ENCODE measurements around the gene MLYCD. TPM values are rescaled to one million over a fixed set of nuclear protein-coding genes. Genes with fewer than 3 reads are reported as not detected.

The MLYCD gene
- total and polyA plus RNA-seq, 2 donors (not counting 1 experiment from before 2014, with no cell fraction given), result 2.3 to 17.1 TPM

GRCh38 chr16:83967838-83968305 lies 69.0 kb downstream of the MLYCD start, which contains the start of gene NECAB2:
Gene NECAB2, plus strand, starts transcription at chr16:83968244. Its CDS starts 405 bp downstream, at chr16:83968649.
- ChIA-PET POLR2A (no interaction called here), CTCF (no interaction called here)
- TF ChIP-seq CTCF (IDR thresholded peaks at IDR 0.05) (no peak), EZH2 (IDR thresholded peaks at IDR 0.05; ENCODE audit: borderline replicate concordance, insufficient read depth, low read depth, low read length, poor library complexity, severe bottlenecking) (no peak)
- Histone ChIP-seq H4K20me1 (ENCODE audit: control insufficient read depth, insufficient read depth, low read length, poor library complexity, severe bottlenecking) (no peaks in the 10 kb centered on the region), H2AFZ (ENCODE audit: insufficient read depth, low read depth, low read length, poor library complexity, severe bottlenecking) (no peak within 1 kb of the TSS), H3K9me3 (ENCODE audit: control extremely low read depth in 1 of 3, control insufficient read depth in 2 of 3, insufficient read depth in 1 of 3, low read length in 2 of 3) (no peaks in the 10 kb centered on the region), H3K4me1 (ENCODE audit: control insufficient read depth in 2 of 2, insufficient read depth in 2 of 2, low read length in 2 of 2) (peaks cover 0 to 4% of the 10 kb centered on the region in 2 donors), H3K27ac (ENCODE audit: low read length in 2 of 2) (no peak within 1 kb of the TSS), H3K27me3 (replicated peaks in 1 of 4; ENCODE audit: control extremely low read depth in 1 of 4, control insufficient read depth in 3 of 4, insufficient read depth in 4 of 4, low read length in 3 of 4) (peaks cover 0 to 17% (median 5%) of the 10 kb centered on the region in 4 experiments), H3K36me3 (replicated peaks in 1 of 2; ENCODE audit: control extremely low read depth in 1 of 2, control insufficient read depth in 1 of 2, extremely low read depth in 1 of 2, insufficient read depth in 2 of 2, low read length in 1 of 2) (no peaks in the 10 kb centered on the region), H3K4me2 (replicated peaks; ENCODE audit: low read depth, low read length, poor library complexity, severe bottlenecking) (peak within 1 kb of the TSS; percentile 60), H3K9ac (ENCODE audit: low read length) (no peak within 1 kb of the TSS), H3K79me2 (ENCODE audit: control insufficient read depth, insufficient read depth, low read length) (no peaks in the 10 kb centered on the region), H3K4me3 (ENCODE audit: control extremely low read depth in 1 of 5, extremely low read depth in 1 of 5, insufficient read depth in 1 of 5, low read depth in 2 of 5, low read length in 4 of 5) (no peak within 1 kb of the TSS)
- H3K9me3 Mint-ChIP-seq (ENCODE audit: insufficient read depth), result no peaks in the 10 kb centered on the region
- WGBS (ENCODE audit: insufficient coverage), result 20% methylated on average over 27 of the region's 35 CpGs
- peaks cover 10% of the 10 kb centered on the region for H3K27me3 Mint-ChIP-seq
- peak within 1 kb of the TSS; percentile 76 for H3K4me3 Mint-ChIP-seq
- intact Hi-C loops (cut with micrococcal nuclease), result no loop called here
- no peak for DNase-seq
- H3K4me1 Mint-ChIP-seq, result peaks cover 6% of the 10 kb centered on the region
- no peak for ATAC-seq (ENCODE audit: low read depth)
- H3K27ac Mint-ChIP-seq, result no peak within 1 kb of the TSS

GRCh38 chr16:83968306-83968851 lies 69.5 kb downstream of the MLYCD start:
- peaks cover 10% of the 10 kb centered on the region for H3K27me3 Mint-ChIP-seq

More at GRCh38 chr16:83968306-83968851, 69.5 kb downstream of the MLYCD start:
- H3K36me3 ChIP-seq (replicated peaks in 1 of 2; ENCODE audit: control extremely low read depth in 1 of 2, control insufficient read depth in 1 of 2, extremely low read depth in 1 of 2, insufficient read depth in 2 of 2, low read length in 1 of 2), result no peaks in the 10 kb centered on the region
- H3K79me2 ChIP-seq (ENCODE audit: control insufficient read depth, insufficient read depth, low read length), result no peaks in the 10 kb centered on the region
- ChIA-PET POLR2A (no interaction called here), CTCF (no interaction called here)
- no peaks in the 10 kb centered on the region for H3K9me3 Mint-ChIP-seq (ENCODE audit: insufficient read depth)
- no peak overlapping the region for H3K4me3 ChIP-seq (ENCODE audit: control extremely low read depth in 1 of 5, extremely low read depth in 1 of 5, insufficient read depth in 1 of 5, low read depth in 2 of 5, low read length in 4 of 5)
- TF ChIP-seq EZH2 (IDR thresholded peaks at IDR 0.05; ENCODE audit: borderline replicate concordance, insufficient read depth, low read depth, low read length, poor library complexity, severe bottlenecking), result no peak
- TF ChIP-seq CTCF (IDR thresholded peaks at IDR 0.05), result no peak
- ATAC-seq (ENCODE audit: low read depth) (no peak), DNase-seq (no peak)
- no peaks in the 10 kb centered on the region for H3K9me3 ChIP-seq (ENCODE audit: control extremely low read depth in 1 of 3, control insufficient read depth in 2 of 3, insufficient read depth in 1 of 3, low read length in 2 of 3)
- no peaks in the 10 kb centered on the region for H4K20me1 ChIP-seq (ENCODE audit: control insufficient read depth, insufficient read depth, low read length, poor library complexity, severe bottlenecking)
- H3K9ac ChIP-seq (ENCODE audit: low read length), result no peak overlapping the region
- peaks cover 0 to 17% (median 5%) of the 10 kb centered on the region in 4 experiments for H3K27me3 ChIP-seq (replicated peaks in 1 of 4; ENCODE audit: control extremely low read depth in 1 of 4, control insufficient read depth in 3 of 4, insufficient read depth in 4 of 4, low read length in 3 of 4)
- no peak overlapping the region for H3K4me3 Mint-ChIP-seq
- peaks cover 6% of the 10 kb centered on the region for H3K4me1 Mint-ChIP-seq
- no peak overlapping the region for H3K27ac Mint-ChIP-seq
- 4% methylated on average over 77 of the region's 87 CpGs for WGBS (ENCODE audit: insufficient coverage)
- peak overlapping the region; percentile 60 for H3K4me2 ChIP-seq (replicated peaks; ENCODE audit: low read depth, low read length, poor library complexity, severe bottlenecking)
- H3K4me1 ChIP-seq (ENCODE audit: control insufficient read depth in 2 of 2, insufficient read depth in 2 of 2, low read length in 2 of 2), result peaks cover 0 to 4% of the 10 kb centered on the region in 2 donors
- H3K27ac ChIP-seq (ENCODE audit: low read length in 2 of 2), result no peak overlapping the region
- intact Hi-C loops (cut with micrococcal nuclease), result no loop called here
- H2AFZ ChIP-seq (ENCODE audit: insufficient read depth, low read depth, low read length, poor library complexity, severe bottlenecking), result no peak overlapping the region

Measured in B cell (primary cell).